ENCODE measurements around the gene POP7.
"Not testable (repeated sequence)": the region's sequence is repeated elsewhere in the genome, so short reads cannot be mapped to it uniquely, and the experiment has no call there.

The POP7 gene

DNA sequence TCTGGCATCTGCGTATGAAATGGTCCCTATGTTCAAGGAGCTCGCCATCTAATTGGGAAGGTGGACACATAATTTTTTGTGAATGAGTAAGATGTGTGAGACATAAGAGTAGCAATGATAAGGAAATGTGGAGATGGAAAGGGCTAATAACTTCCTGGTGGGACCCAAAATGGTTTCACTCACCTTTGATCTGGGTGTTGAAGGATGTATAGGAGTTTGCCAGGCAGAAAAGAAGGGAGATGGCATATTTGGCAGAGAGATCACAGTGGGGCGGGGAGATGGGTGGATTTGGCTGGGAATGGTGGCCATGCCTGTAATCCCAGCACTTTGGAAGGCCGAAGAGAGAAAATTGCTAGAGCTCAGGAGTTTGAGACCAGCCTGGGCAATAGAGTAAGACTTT is 4.5 kb downstream of the POP7 start:
- TF ChIP-seq, protein P1, sequence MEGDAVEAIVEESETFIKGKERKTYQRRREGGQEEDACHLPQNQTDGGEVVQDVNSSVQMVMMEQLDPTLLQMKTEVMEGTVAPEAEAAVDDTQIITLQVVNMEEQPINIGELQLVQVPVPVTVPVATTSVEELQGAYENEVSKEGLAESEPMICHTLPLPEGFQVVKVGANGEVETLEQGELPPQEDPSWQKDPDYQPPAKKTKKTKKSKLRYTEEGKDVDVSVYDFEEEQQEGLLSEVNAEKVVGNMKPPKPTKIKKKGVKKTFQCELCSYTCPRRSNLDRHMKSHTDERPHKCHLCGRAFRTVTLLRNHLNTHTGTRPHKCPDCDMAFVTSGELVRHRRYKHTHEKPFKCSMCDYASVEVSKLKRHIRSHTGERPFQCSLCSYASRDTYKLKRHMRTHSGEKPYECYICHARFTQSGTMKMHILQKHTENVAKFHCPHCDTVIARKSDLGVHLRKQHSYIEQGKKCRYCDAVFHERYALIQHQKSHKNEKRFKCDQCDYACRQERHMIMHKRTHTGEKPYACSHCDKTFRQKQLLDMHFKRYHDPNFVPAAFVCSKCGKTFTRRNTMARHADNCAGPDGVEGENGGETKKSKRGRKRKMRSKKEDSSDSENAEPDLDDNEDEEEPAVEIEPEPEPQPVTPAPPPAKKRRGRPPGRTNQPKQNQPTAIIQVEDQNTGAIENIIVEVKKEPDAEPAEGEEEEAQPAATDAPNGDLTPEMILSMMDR (IDR thresholded peaks at IDR 0.05; ENCODE audit: low read depth, low read length): no peak
- Histone ChIP-seq H3K27ac (no peak overlapping the region), H3K4me3 (ENCODE audit: low read depth, low read length) (no peak overlapping the region), H3K9me3 (ENCODE audit: severe bottlenecking) (no peaks in the 10 kb centered on the region), H3K36me3 (peaks cover 24% of the 10 kb centered on the region), H3K27me3 (ENCODE audit: insufficient read depth, low read depth, severe bottlenecking) (no peaks in the 10 kb centered on the region)
- no peak for DNase-seq

DNA sequence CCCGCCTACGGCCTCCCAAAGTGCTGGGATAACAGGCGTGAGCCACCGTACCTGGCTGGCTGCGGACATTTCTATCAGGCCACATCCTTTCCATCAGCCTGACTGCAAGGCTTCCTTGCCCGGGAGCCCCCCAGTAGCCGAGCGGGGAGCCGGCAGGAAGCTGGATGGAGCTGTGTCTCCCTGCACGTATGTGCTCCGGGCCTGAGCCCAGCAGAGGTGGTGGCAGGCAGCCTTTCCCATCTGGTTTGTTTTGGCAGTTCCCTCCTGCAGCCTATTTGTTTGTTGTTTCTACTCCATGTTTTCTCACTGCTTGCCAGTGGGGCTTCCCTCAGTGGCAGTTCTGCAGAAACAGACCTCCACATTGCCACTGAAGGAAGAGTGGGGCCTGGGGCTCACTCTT is 5.4 kb downstream of the POP7 start:
- H3K27ac ChIP-seq: no peak overlapping the region
- peaks cover 21% of the 10 kb centered on the region for H3K36me3 ChIP-seq
- H3K4me3 ChIP-seq (ENCODE audit: low read depth, low read length): no peak overlapping the region
- H3K27me3 ChIP-seq (ENCODE audit: insufficient read depth, low read depth, severe bottlenecking): no peaks in the 10 kb centered on the region
- H3K9me3 ChIP-seq (ENCODE audit: severe bottlenecking): no peaks in the 10 kb centered on the region
- no peak for DNase-seq
- TF ChIP-seq, protein P1 (IDR thresholded peaks at IDR 0.05; ENCODE audit: low read depth, low read length): no peak

DNA sequence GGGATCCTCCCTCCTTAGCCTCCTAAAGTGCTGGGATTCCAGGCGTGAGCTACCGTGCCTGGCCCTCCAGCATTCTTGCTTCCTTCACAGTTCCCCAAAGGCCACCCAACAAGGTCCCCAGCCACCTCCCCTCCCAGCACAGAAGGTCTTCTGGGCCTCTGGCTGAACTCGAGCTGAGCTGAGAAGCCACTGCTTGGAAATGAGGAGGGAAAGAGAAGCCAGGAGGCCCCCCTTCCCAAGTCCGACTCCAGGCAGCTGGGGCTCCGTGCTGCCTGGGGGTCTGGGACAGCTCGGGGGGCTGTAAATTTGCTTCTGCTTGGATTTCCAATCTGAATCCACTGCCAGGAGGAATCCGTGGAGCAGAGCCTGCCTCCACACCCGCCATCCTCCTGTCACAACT is 8.8 kb downstream of the POP7 start:
- no peak overlapping the region for H3K4me3 ChIP-seq (ENCODE audit: low read depth, low read length)
- no peaks in the 10 kb centered on the region for H3K36me3 ChIP-seq
- H3K27ac ChIP-seq: no peak overlapping the region
- no peak for DNase-seq
- no peaks in the 10 kb centered on the region for H3K9me3 ChIP-seq (ENCODE audit: severe bottlenecking)
- peaks cover 10% of the 10 kb centered on the region for H3K27me3 ChIP-seq (ENCODE audit: insufficient read depth, low read depth, severe bottlenecking)
- TF ChIP-seq, protein P1 (IDR thresholded peaks at IDR 0.05; ENCODE audit: low read depth, low read length): no peak

DNA sequence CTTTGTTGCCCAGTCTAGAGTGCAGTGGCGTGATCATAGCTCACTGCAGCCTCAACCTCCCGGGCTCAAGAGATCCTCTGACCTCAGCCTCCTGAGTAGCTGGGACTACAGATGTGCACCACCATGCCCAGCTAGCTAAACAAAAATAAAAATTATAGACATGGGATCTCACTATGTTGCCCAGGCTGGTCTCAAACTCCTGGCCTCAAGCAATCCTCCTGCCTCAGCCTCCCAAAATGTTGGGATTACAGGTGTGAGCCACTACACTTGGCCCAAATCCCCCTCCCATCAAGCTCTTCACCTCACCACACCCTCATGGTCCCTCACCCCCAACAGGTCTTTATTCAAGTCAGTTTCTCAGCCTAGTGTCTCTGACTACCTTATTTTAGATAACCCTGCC is 11.2 kb downstream of the POP7 start:
- H3K27me3 ChIP-seq (ENCODE audit: insufficient read depth, low read depth, severe bottlenecking): peaks cover 33% of the 10 kb centered on the region
- H3K36me3 ChIP-seq; H3K27ac ChIP-seq; DNase-seq; H3K9me3 ChIP-seq (ENCODE audit: severe bottlenecking); H3K4me3 ChIP-seq (ENCODE audit: low read depth, low read length): not testable (repeated sequence)

DNA sequence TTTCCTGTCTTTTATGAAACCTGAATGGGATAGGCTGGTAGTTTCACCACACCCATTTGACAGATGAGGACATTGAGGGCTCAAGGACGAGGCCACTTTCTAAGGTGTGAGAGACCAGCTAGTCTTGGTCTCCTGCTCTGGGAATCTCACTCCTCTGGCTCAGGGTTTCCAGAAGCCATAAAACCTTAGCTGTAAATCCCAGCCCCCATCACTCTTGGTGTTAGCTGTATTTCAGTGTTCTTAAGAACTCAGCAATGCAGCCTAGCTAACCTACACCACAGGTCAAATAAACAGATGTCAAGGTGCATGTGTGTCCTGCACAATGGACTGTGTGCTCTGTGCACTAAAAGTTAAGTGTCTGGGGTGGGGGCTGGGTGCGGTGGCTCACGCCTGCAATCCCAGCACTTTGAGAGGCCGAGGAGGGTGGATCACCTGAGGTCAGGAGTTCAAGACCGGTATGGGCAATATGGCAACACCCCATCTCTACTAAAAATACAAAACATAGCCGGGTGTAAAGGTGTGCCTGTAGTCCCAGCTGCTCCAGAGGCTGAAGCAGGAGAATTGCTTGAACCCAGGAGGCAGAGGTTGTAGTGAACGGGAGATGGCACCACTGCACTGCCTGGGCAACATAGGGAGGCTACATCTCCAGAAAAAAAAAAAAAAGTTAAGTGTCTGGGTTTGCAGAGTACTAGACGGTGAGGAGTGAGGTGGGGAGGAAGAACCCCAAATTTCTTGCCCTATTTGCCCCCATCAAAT is 13.8 kb downstream of the POP7 start:
- Histone ChIP-seq H3K4me3 (ENCODE audit: low read depth, low read length) (no peak overlapping the region), H3K27ac (no peak overlapping the region), H3K27me3 (ENCODE audit: insufficient read depth, low read depth, severe bottlenecking) (peaks cover 59% of the 10 kb centered on the region), H3K36me3 (no peaks in the 10 kb centered on the region), H3K9me3 (ENCODE audit: severe bottlenecking) (no peaks in the 10 kb centered on the region)
- TF ChIP-seq, protein P1 (IDR thresholded peaks at IDR 0.05; ENCODE audit: low read depth, low read length): peak; percentile 21; the same call in 1 of the 2 replicates
- no peak for DNase-seq

DNA sequence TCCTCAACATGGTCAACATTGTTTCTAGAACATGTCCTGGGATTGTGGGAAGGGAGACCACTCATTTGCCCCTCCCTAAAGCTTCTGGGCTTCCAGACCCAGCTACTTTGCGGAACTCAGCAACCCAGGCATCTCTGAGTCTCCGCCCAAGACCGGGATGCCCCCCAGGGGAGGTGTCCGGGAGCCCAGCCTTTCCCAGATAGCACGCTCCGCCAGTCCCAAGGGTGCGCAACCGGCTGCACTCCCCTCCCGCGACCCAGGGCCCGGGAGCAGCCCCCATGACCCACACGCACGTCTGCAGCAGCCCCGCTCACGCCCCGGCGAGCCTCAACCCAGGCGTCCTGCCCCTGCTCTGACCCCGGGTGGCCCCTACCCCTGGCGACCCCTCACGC is 14.4 kb downstream of the POP7 start, which contains the start of gene EPO:
Gene EPO (plus strand): TSS at position 190 of the 392 bp plus-strand sequence. CDS start 513 bp downstream, outside the sequence.
- peaks cover 65% of the 10 kb centered on the region for H3K27me3 ChIP-seq (ENCODE audit: insufficient read depth, low read depth, severe bottlenecking)
- H3K4me3 ChIP-seq (ENCODE audit: low read depth, low read length): no peak within 1 kb of the TSS
- no peaks in the 10 kb centered on the region for H3K9me3 ChIP-seq (ENCODE audit: severe bottlenecking)
- no peak within 1 kb of the TSS for H3K27ac ChIP-seq
- TF ChIP-seq, protein P1 (IDR thresholded peaks at IDR 0.05; ENCODE audit: low read depth, low read length): no peak
- H3K36me3 ChIP-seq: no peaks in the 10 kb centered on the region
- DNase-seq: no peak

All from WERI-Rb-1 (cell line).